Endothelial cell of umbilical vein (primary cell): ENCODE results near the gene PLEKHA7. TPM values are rescaled to one million over a fixed set of nuclear protein-coding genes. Genes with fewer than 3 reads are reported as not detected.

Experiments used
- BruUV-seq: library from RNA; stranded (reverse); fragments of 400-500 nt; replicated peaks from 2 replicates; lab custom pipeline; 2021; lab: Mats Ljungman, UMichigan
- CTCF ChIA-PET: fragments of 300-600, 350-600 bp; sonication (Branson Sonifier 250); formaldehyde crosslinking; loops from one replicate; lab custom pipeline; 2021; ENCODE audit warnings: antibody characterized with exemption, inconsistent platforms; lab: Charles Lee
- POLR2A ChIA-PET: fragments of 300-600, 350-600 bp; sonication (Branson Sonifier 250); formaldehyde crosslinking; loops from one replicate; lab custom pipeline; 2021; ENCODE audit warnings: antibody characterized with exemption, inconsistent platforms; lab: Charles Lee
- DNase-seq: peaks from one replicate; pipeline ENCODE4 v3.0.0-alpha.2; 2011; ENCODE audit warnings: low read depth, low spot score
- FAIRE-seq: peaks from 2 replicates; lab custom pipeline; 2011; peaks lifted over from hg19 to GRCh38; lab: Jason Lieb, UNC
- H2AFZ ChIP-seq: 2 replicates; pipeline ENCODE4 v1.6.0; 2012; ENCODE audit warnings: low read depth, low read length, control low read depth, inconsistent platforms
- H3K27ac ChIP-seq: 2 replicates; pipeline ENCODE4 v1.5.1; 2011; ENCODE audit warnings: low read depth, mild to moderate bottlenecking, control low read depth, low read length, moderate library complexity; ENCODE audit not compliant: insufficient read depth
- H3K27me3 ChIP-seq, 2 experiments: 2 replicates each; pipeline versions ENCODE4 v1.6.0 to v1.6.1; 2011; ENCODE audit warnings: low read length in 2 of 2, mixed read lengths in 1 of 2; ENCODE audit not compliant: control insufficient read depth in 2 of 2, insufficient read depth in 2 of 2
- H3K36me3 ChIP-seq, 2 experiments: 2 replicates in 1 of 2; 3 replicates in 1 of 2; pipeline ENCODE4 v1.5.1; 2011; ENCODE audit warnings: low read length in 2 of 2, mild to moderate bottlenecking in 1 of 2, moderate library complexity in 1 of 2; ENCODE audit not compliant: control insufficient read depth in 2 of 2, insufficient read depth in 2 of 2; ENCODE audit errors: extremely low read depth in 1 of 2
- H3K4me1 ChIP-seq: 3 replicates; pipeline ENCODE4 v1.5.1; 2011; ENCODE audit warnings: mild to moderate bottlenecking, low read length; ENCODE audit not compliant: control insufficient read depth, insufficient read depth; ENCODE audit errors: extremely low read depth
- H3K4me2 ChIP-seq: 2 replicates; pipeline ENCODE4 v1.6.1; 2011; ENCODE audit warnings: low read length, control low read depth, mixed read lengths; ENCODE audit not compliant: insufficient read depth
- H3K4me3 ChIP-seq, 3 experiments: fragments of 200-600 bp in 1 of 3; sonication (generic), shearing (Covaris generic) in 1 of 3; replicated peaks in 1 of 3; 2 replicates each; pipeline ENCODE4 v1.5.1; 2011 to 2016; ENCODE audit warnings: control low read depth in 3 of 3, low read length in 3 of 3, mild to moderate bottlenecking in 2 of 3, inconsistent platforms in 1 of 3, low read depth in 1 of 3, moderate library complexity in 1 of 3; ENCODE audit not compliant: insufficient read depth in 1 of 3
- H3K79me2 ChIP-seq: 2 replicates; pipeline ENCODE4 v1.6.0; 2012; ENCODE audit warnings: low read length, inconsistent platforms; ENCODE audit not compliant: control insufficient read depth, insufficient read depth
- H3K9ac ChIP-seq: replicated peaks from 2 replicates; pipeline ENCODE3; 2011; ENCODE audit warnings: low read length, control low read depth; ENCODE audit not compliant: insufficient read depth; ENCODE audit errors: extremely low read depth
- H3K9me1 ChIP-seq: replicated peaks from 3 replicates; pipeline ENCODE4 v1.6.0; 2011; ENCODE audit warnings: mild to moderate bottlenecking, low read length; ENCODE audit not compliant: control insufficient read depth, insufficient read depth; ENCODE audit errors: extremely low read depth
- H3K9me3 ChIP-seq: replicated peaks from 2 replicates; pipeline ENCODE4 v1.5.1; 2012; ENCODE audit warnings: low read length, inconsistent platforms; ENCODE audit not compliant: control insufficient read depth, insufficient read depth
- H4K20me1 ChIP-seq: replicated peaks from 2 replicates; pipeline ENCODE3; 2011; ENCODE audit warnings: mild to moderate bottlenecking, low read length; ENCODE audit not compliant: control insufficient read depth, insufficient read depth; ENCODE audit errors: extremely low read depth
- EZH2 ChIP-seq: IDR thresholded peaks from 2 replicates; pipeline ENCODE4 v1.6.1; 2012; ENCODE audit warnings: borderline replicate concordance, low read depth, mild to moderate bottlenecking, moderate library complexity, low read length, inconsistent platforms; ENCODE audit not compliant: severe bottlenecking
- FOS ChIP-seq: IDR thresholded peaks from 2 replicates; pipeline ENCODE4 v1.6.1; 2011; ENCODE audit warnings: mild to moderate bottlenecking, low read length, moderate library complexity, borderline replicate concordance; ENCODE audit not compliant: insufficient read depth
- GATA2 ChIP-seq: IDR thresholded peaks from 2 replicates; pipeline ENCODE4 v1.7.0; 2011; ENCODE audit warnings: low read depth, mild to moderate bottlenecking, moderate library complexity, mixed read lengths, low read length; ENCODE audit not compliant: insufficient read length, insufficient read depth
- JUN ChIP-seq: IDR thresholded peaks from 2 replicates; pipeline ENCODE4 v1.6.1; 2011; ENCODE audit warnings: borderline replicate concordance, low read depth; ENCODE audit not compliant: insufficient read length, insufficient read depth
- MYC ChIP-seq: IDR thresholded peaks from one replicate; pipeline ENCODE4 v1.6.1; 2011; ENCODE audit warnings: mild to moderate bottlenecking, low read depth, low read length
- POLR2A ChIP-seq: IDR thresholded peaks from 2 replicates; pipeline ENCODE4 v1.6.1; 2012; ENCODE audit warnings: low read depth, mild to moderate bottlenecking, control low read depth, low read length
- POLR2AphosphoS5 ChIP-seq: IDR thresholded peaks from 2 replicates; pipeline ENCODE4 v1.6.1; 2012; ENCODE audit warnings: low read depth, mild to moderate bottlenecking, control low read depth, low read length, moderate library complexity; ENCODE audit not compliant: insufficient read depth
- dilution Hi-C: fragments of 300-500 bp; cut with MboI; formaldehyde crosslinking; loops from one replicate; pipeline ENCODE4 v1.15.0; 2019; ENCODE audit warnings: low sequenced_read_pairs; ENCODE audit not compliant: extremely low pct_ligation_motif_present
- intact Hi-C: fragments of 100-400 bp; cut with micrococcal nuclease; formaldehyde crosslinking; loops from one replicate; pipeline ENCODE4 v1.10.0; 2022
- polyA plus RNA-seq, 4 experiments: library from polyadenylated mRNA; depleted of rRNA in 3 of 4; stranded (reverse) in 3 of 4; unstranded in 1 of 4; fragments of >200 nt; gene quantifications; 2 replicates each; pipeline versions ENCODE4 v1.2.1 to v1.2.3, GENCODE V29; 2011 to 2012; ENCODE audit warnings: missing spikeins in 1 of 4
- total RNA-seq: library from RNA; stranded (reverse); gene quantifications from 2 replicates; pipeline ENCODE4 v1.2.3, GENCODE V29; 2021
- TF ChIP-seq, protein P1 (sequence below), 2 donors: IDR thresholded peaks; 1 replicate in 1 of 2; 2 replicates in 1 of 2; pipeline ENCODE4 v1.5.1; 2011; ENCODE audit warnings: low read length in 2 of 2, mild to moderate bottlenecking in 2 of 2, moderate library complexity in 2 of 2, control low read depth in 1 of 2, inconsistent platforms in 1 of 2, low read depth in 1 of 2; ENCODE audit not compliant: insufficient read depth in 1 of 2; ENCODE audit errors: extremely low read depth in 1 of 2
- TF ChIP-seq, protein P2 (sequence below): IDR thresholded peaks from 2 replicates; pipeline ENCODE4 v1.6.1; 2011; ENCODE audit not compliant: insufficient read depth, insufficient read length

PLEKHA7 gene
- total and polyA plus RNA-seq, 2 donors (not counting 3 experiments of a cell fraction or from before 2014, with no cell fraction given): 1.7 to 3.8 TPM

DNA sequence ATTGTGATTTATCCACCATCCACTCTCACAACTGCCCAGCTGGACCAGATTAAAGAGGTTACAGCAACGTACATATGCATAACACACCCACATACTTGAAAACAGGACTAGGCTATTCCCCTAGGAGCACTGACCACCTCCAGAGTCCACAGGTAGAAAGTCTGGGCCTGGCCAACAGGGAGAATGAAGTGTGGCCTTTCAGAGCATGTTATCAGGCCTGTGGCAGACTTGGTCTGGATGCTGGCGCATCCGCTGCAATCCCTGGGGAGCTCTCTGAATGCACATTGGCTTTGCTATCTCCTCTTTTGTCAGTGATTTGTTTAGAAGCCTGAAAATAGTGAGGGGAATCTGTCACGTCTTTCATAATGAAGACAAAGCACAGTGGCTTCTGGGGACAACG, 189.1 kb downstream of the PLEKHA7 start:
- no peak overlapping the region for H3K4me3 ChIP-seq
- H3K4me1 ChIP-seq: no peaks in the 10 kb centered on the region
- no peaks in the 10 kb centered on the region for H3K36me3 ChIP-seq
- no peak overlapping the region for H3K9ac ChIP-seq
- CTCF ChIA-PET: interaction anchor here (1.0 to 1.6 kb wide), 2 partner anchors 94 to 238 kb away, joined by 3 to 4 read pairs; no protein-coding TSS in a partner anchor
- no peaks in the 10 kb centered on the region for H3K79me2 ChIP-seq
- POLR2A ChIA-PET: no interaction called here
- no peak overlapping the region for H3K27ac ChIP-seq
- no peak for FAIRE-seq
- no peaks in the 10 kb centered on the region for H3K9me3 ChIP-seq
- dilution Hi-C loops: no loop called here
- no peak for TF ChIP-seq GATA2
- no peak for TF ChIP-seq JUN
- no peak for TF ChIP-seq EZH2
- no peak for TF ChIP-seq MYC
- TF ChIP-seq POLR2A: no peak
- no peak for TF ChIP-seq FOS
- TF ChIP-seq POLR2AphosphoS5: no peak
- TF ChIP-seq, protein P1, sequence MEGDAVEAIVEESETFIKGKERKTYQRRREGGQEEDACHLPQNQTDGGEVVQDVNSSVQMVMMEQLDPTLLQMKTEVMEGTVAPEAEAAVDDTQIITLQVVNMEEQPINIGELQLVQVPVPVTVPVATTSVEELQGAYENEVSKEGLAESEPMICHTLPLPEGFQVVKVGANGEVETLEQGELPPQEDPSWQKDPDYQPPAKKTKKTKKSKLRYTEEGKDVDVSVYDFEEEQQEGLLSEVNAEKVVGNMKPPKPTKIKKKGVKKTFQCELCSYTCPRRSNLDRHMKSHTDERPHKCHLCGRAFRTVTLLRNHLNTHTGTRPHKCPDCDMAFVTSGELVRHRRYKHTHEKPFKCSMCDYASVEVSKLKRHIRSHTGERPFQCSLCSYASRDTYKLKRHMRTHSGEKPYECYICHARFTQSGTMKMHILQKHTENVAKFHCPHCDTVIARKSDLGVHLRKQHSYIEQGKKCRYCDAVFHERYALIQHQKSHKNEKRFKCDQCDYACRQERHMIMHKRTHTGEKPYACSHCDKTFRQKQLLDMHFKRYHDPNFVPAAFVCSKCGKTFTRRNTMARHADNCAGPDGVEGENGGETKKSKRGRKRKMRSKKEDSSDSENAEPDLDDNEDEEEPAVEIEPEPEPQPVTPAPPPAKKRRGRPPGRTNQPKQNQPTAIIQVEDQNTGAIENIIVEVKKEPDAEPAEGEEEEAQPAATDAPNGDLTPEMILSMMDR (IDR thresholded peaks at IDR 0.05; ENCODE audit: extremely low read depth in 1 of 2, insufficient read depth in 1 of 2, low read depth in 1 of 2, low read length in 2 of 2): no peak
- TF ChIP-seq, protein P2, sequence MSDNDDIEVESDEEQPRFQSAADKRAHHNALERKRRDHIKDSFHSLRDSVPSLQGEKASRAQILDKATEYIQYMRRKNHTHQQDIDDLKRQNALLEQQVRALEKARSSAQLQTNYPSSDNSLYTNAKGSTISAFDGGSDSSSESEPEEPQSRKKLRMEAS: no peak
- no TSS peak for BruUV-seq
- intact Hi-C loops: no loop called here
- no peak overlapping the region for H2AFZ ChIP-seq
- DNase-seq: no peak
- H4K20me1 ChIP-seq: no peaks in the 10 kb centered on the region
- no peak overlapping the region for H3K4me2 ChIP-seq
- H3K27me3 ChIP-seq: no peaks in the 10 kb centered on the region
- no peaks in the 10 kb centered on the region for H3K9me1 ChIP-seq
